CD4-positive, alpha-beta T cell treated with Interleukin-4 for 1 hour (primary cell): ENCODE results near the gene THYN1.

ENCODE experiments used
- DNase-seq, 2 donors: peaks; one replicate each; pipeline ENCODE4 v3.0.0-alpha.2; 2020 to 2022

Gene THYN1

GRCh38 chr11:134246100-134246499 lies 7.1 kb downstream of the THYN1 start:
- no peak for DNase-seq

GRCh38 chr11:134245434-134245833 lies 7.7 kb downstream of the THYN1 start:
- DNase-seq: no peak

GRCh38 chr11:134244593-134244992 lies 8.6 kb downstream of the THYN1 start:
- peak in 1 of 2 donors; percentile 25 for DNase-seq

DNA sequence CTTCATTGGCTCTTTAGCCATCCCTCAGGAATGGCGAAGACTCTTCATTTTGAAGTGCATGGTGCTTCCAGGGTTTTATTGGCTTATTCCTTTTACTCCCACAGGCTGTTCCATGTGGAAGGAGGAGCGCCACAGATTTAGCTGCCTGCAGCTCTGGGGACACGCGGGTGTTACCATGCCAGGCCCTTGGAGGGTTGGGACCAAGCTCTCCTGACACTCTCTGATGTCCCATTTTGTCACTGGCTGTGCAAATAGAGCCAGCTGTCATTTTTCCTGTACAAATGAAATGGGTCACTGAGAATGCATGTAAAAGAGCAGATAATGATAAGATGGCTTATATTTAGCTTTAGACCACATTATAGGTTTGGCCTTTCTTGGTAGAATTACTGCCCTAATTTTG lies 9.2 kb downstream of the THYN1 start:
- DNase-seq: no peak

GRCh38 chr11:134242376-134242775 lies 10.8 kb downstream of the THYN1 start:
- no peak for DNase-seq

DNA sequence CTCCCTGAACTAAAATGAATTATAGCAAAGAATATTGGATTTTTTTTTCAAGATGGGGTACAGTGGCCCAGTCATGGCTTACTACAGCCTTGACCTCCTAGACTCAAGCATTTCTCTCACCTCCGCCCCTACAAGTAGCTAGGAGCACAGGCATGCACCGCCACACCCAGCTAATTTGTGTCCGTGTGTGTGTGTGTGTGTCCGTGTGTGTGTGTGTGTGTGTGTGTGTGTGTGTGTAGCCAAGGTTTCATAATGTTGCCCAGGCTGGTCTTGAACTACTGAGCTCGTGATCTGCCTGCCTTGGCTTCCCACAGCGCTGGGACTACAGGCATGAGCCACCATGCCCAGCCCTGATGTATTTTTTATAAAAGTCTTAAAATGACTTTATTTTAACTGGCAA lies 12.6 kb downstream of the THYN1 start:
- DNase-seq: no peak

DNA sequence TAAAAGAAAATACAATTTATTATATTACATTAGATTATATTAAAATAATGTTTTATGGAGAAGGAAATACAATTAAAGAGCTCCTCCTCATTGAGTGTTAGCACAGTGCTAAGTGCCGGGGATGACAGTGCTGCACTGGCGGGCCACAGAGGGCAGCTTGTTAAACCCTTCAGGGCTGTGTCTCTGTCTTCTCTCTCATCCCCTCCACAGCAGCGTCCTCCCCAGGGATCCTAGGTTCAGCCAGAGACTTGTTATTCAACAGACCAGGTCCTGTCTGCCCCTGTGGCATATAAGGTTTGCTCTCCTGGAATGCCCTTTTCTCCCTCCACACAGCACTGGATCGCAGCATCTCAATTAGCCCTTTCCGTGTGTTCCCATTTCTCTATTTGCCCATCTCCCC lies 14.2 kb downstream of the THYN1 start:
- no peak for DNase-seq

- DNase-seq: no peak
These were observed 15.6 kb downstream of the THYN1 start for GRCh38 chr11:134237557-134237922.

GRCh38 chr11:134236834-134237556 lies 16.2 kb downstream of the THYN1 start:
- no peak for DNase-seq

GRCh38 chr11:134235399-134235798 lies 17.8 kb downstream of the THYN1 start:
- no peak for DNase-seq

DNA sequence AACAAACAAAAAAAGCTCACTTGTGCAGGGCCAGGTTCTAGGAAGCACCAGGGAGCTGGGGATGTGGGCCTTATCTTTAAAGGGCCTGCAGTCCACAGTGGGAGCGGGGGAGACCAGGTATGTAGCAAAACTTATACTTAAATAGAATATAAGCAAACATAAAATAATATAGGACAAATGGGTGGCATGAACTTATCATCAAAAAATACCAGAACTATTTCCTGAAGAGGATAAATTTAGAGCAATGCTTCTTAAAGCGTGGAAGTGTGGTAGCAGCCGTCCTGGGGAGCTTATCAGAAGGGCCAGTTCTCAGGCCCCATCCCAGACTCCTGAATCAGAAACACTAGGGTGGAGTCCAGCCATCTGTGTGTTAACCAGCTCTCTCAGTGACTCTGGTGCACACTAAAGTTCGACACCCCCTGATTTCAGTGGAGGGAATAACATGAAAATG lies 19.4 kb downstream of the THYN1 start:
- no peak for DNase-seq

DNA sequence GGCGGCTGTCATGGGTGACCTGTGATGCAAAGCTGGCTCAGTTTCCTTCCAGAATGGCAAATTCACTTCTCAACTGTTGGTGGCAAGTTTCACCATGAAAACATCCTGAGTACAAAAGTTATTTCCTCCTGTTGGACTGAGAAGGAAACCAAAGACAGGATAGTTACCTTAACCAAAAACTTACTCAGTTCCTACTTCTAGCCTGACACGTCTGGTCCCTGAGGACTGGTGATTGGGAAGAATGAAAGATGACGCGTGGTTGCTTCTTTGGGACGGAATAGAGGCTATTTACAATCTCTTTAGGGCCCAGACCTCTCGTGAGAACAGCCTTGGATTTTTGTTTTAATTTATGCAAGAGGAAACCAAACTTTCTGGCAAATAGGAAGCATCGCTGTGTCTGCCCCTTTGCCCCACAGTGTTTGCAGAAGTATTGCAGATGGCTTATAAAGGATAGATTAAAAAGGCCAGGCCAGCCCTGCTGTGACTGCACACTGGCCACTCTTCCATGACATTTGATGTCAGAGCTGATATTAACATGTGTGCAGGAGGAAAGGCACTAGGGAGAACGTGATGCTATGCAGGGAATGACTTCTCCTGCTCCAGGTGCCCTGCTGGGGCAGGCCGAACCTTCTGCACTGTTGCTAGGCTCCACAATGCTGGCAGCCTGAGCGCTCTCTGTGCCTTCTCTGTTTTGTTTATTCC lies 21.0 kb downstream of the THYN1 start:
- DNase-seq: no peak

GRCh38 chr11:134230339-134230738 lies 22.8 kb downstream of the THYN1 start:
- DNase-seq: no peak

GRCh38 chr11:134229126-134229790 lies 23.9 kb downstream of the THYN1 start:
- no peak for DNase-seq

- peak; percentile 43 to 59 for DNase-seq
These were observed 24.5 kb downstream of the THYN1 start for GRCh38 chr11:134228625-134229024.

DNA sequence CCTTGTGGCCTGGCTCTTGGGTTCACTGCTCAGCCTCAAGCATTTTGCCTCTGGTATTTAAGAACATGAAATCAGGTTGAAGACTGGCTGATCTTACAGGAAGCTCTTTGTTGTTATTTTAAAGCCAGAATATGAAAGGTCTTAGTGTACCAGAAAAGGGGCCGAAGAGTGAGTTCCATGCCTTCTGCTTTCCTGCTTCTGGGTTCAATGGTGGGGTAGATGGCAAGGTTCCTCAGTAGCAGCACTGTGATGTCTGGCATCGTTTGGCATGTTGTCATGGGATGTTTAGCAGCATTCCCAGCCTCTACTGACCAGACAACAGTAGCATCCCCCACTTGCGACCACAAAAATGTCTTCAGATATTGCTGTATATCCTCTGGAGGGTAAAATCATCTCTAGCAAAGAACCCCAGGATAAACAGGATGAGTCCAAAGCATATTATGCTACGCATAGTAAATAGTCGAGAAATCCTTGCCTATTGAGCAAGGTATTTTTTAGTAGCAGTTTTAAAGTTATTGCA lies 26.3 kb downstream of the THYN1 start:
- DNase-seq: no peak

GRCh38 chr11:134224710-134225664 lies 28.2 kb downstream of the THYN1 start:
- DNase-seq: peak; percentile 37 to 51

DNA sequence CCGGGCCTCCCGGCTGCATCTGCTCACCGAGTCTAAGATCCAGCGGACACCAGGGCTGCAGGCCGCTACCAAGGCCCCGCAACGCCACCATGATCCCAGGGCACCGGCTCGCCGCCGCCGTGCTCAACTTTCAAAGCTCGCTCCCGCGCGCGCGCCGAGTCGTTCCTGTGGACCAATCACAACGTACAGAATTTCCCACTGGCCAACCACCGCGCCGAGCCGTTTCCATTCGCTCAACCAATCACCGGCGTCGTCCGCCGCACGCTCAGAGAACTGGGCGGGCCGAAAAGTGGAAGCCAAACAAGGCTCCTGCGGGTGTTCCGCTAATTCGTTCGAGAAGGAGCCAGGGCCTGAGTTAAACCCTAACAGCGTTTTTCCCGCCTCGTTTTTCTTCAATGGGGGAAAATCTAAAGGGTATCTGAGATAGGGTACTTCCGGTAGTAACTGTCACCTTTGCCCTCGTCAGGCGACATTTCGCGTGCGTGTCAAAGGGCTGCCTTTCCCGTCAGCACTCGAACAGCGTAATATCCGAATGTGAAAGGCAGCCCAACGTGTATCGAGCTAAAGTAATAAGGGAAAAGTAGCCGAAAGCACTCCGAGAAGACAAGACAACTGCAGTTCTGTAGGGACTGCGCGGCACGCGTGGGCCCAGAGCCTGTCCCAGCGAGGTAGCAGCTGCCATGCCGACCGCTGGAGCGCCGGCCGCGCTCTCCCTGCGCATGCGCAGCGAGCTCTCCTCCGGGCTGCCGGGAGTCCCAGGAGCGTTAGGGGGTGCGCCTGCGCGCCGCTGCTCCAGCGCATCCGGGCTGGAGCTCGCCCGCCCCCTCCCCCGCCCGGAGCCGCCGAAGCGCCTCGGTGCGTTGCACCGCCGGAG lies 29.1 kb downstream of the THYN1 start, which contains the start of the genes NCAPD3 and VPS26B:
Gene NCAPD3 (minus strand): TSS at position 132 of the 874 bp plus-strand sequence. CDS start 41 bp downstream, at position 91.
Gene VPS26B (plus strand): TSS at position 836 of the 874 bp plus-strand sequence. CDS start 452 bp downstream, outside the sequence.
- peak; percentile 95 to 96 for DNase-seq

DNA sequence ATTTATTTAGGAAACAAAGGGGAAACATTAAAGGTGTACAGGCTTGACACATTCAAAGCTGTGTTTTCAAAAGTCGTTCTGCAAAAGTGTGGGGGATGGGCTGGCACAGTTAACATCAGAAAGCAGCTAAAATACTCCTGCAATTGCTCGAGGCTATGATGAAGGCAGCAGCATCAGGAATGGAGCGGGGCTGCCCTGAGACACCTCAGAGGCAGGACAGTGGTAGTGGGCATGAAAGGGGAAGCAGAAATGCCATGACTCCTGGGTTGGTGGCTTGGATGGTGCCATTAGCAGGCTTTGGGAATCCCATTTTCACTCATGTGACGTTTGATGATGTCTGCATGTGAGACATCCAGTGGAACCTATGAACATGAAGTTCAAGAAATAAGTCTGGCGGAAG lies 30.0 kb downstream of the THYN1 start:
- no peak for DNase-seq

GRCh38 chr11:134216816-134217215 lies 36.3 kb downstream of the THYN1 start:
- no peak for DNase-seq

GRCh38 chr11:134215836-134216235 lies 37.3 kb downstream of the THYN1 start:
- no peak for DNase-seq
